Measurements from ENCODE around the gene RNF213.

RNF213 gene

GRCh38 chr17:80389011-80389995 lies 128.7 kb downstream of the RNF213 start:
- TF ChIP-seq EZH2phosphoT487 (conservative IDR thresholded peaks at IDR 0.05; ENCODE audit: low read length) (no peak), CTCF (IDR thresholded peaks at IDR 0.05; ENCODE audit: insufficient read depth, low read length, poor library complexity, severe bottlenecking) (no peak)
- Histone ChIP-seq H3K9me2 (replicated peaks; ENCODE audit: insufficient read depth, low read length) (no peaks in the 10 kb centered on the region), H3K79me2 (ENCODE audit: insufficient read depth, low read length) (no peaks in the 10 kb centered on the region), H3K27me3 (ENCODE audit: low read length) (no peaks in the 10 kb centered on the region), H3K4me3 (ENCODE audit: insufficient read depth, low read length, poor library complexity, severe bottlenecking) (no peak overlapping the region), H3F3A (ENCODE audit: insufficient read depth) (no peaks in the 10 kb centered on the region), H4K20me1 (ENCODE audit: low read depth, low read length) (no peaks in the 10 kb centered on the region), H3K27ac (ENCODE audit: low read depth, low read length) (no peak overlapping the region), H3K9ac (ENCODE audit: low read length) (no peak overlapping the region), H2AFZ (ENCODE audit: low read depth, low read length, severe bottlenecking) (no peak overlapping the region), H3K9me3 (ENCODE audit: insufficient read depth, low read length) (no peaks in the 10 kb centered on the region), H3K4me2 (ENCODE audit: low read depth, low read length, poor library complexity, severe bottlenecking) (no peak overlapping the region), H3K36me3 (ENCODE audit: low read length) (no peaks in the 10 kb centered on the region)

- Histone ChIP-seq H4K20me1 (ENCODE audit: low read depth, low read length) (no peaks in the 10 kb centered on the region), H3K4me3 (ENCODE audit: insufficient read depth, low read length, poor library complexity, severe bottlenecking) (no peak overlapping the region), H3K9ac (ENCODE audit: low read length) (no peak overlapping the region), H3F3A (ENCODE audit: insufficient read depth) (no peaks in the 10 kb centered on the region), H3K79me2 (ENCODE audit: insufficient read depth, low read length) (no peaks in the 10 kb centered on the region), H3K36me3 (ENCODE audit: low read length) (no peaks in the 10 kb centered on the region), H3K27me3 (ENCODE audit: low read length) (no peaks in the 10 kb centered on the region), H3K9me3 (ENCODE audit: insufficient read depth, low read length) (no peaks in the 10 kb centered on the region), H2AFZ (ENCODE audit: low read depth, low read length, severe bottlenecking) (no peak overlapping the region), H3K27ac (ENCODE audit: low read depth, low read length) (no peak overlapping the region), H3K4me2 (ENCODE audit: low read depth, low read length, poor library complexity, severe bottlenecking) (no peak overlapping the region), H3K9me2 (replicated peaks; ENCODE audit: insufficient read depth, low read length) (no peaks in the 10 kb centered on the region)
- TF ChIP-seq CTCF (IDR thresholded peaks at IDR 0.05; ENCODE audit: insufficient read depth, low read length, poor library complexity, severe bottlenecking) (no peak), EZH2phosphoT487 (conservative IDR thresholded peaks at IDR 0.05; ENCODE audit: low read length) (no peak)
Observed at GRCh38 chr17:80393241-80393890, 132.7 kb downstream of the RNF213 start.

- TF ChIP-seq EZH2phosphoT487 (conservative IDR thresholded peaks at IDR 0.05; ENCODE audit: low read length) (no peak), CTCF (IDR thresholded peaks at IDR 0.05; ENCODE audit: insufficient read depth, low read length, poor library complexity, severe bottlenecking) (no peak)
- Histone ChIP-seq H3K9ac (ENCODE audit: low read length) (no peak overlapping the region), H3K9me2 (replicated peaks; ENCODE audit: insufficient read depth, low read length) (no peaks in the 10 kb centered on the region), H3K27me3 (ENCODE audit: low read length) (no peaks in the 10 kb centered on the region), H3K9me3 (ENCODE audit: insufficient read depth, low read length) (no peaks in the 10 kb centered on the region), H3F3A (ENCODE audit: insufficient read depth) (no peaks in the 10 kb centered on the region), H2AFZ (ENCODE audit: low read depth, low read length, severe bottlenecking) (no peak overlapping the region), H3K4me3 (ENCODE audit: insufficient read depth, low read length, poor library complexity, severe bottlenecking) (no peak overlapping the region), H3K4me2 (ENCODE audit: low read depth, low read length, poor library complexity, severe bottlenecking) (no peak overlapping the region), H3K79me2 (ENCODE audit: insufficient read depth, low read length) (no peaks in the 10 kb centered on the region), H3K27ac (ENCODE audit: low read depth, low read length) (no peak overlapping the region), H4K20me1 (ENCODE audit: low read depth, low read length) (no peaks in the 10 kb centered on the region), H3K36me3 (ENCODE audit: low read length) (no peaks in the 10 kb centered on the region)
Observed at GRCh38 chr17:80393961-80394360, 133.3 kb downstream of the RNF213 start.

All from SU-DHL-6 (cell line).